Endothelial cell of umbilical vein (primary cell): ENCODE results near the gene RECK. TPM values are rescaled to one million over a fixed set of nuclear protein-coding genes. Genes with fewer than 3 reads are reported as not detected.

ENCODE experiments used
- BruUV-seq: library from RNA; stranded (reverse); fragments of 400-500 nt; replicated peaks from 2 replicates; lab custom pipeline; 2021; lab: Mats Ljungman, UMichigan
- CTCF ChIA-PET: fragments of 300-600, 350-600 bp; sonication (Branson Sonifier 250); formaldehyde crosslinking; loops from one replicate; lab custom pipeline; 2021; ENCODE audit warnings: antibody characterized with exemption, inconsistent platforms; lab: Charles Lee
- POLR2A ChIA-PET: fragments of 300-600, 350-600 bp; sonication (Branson Sonifier 250); formaldehyde crosslinking; loops from one replicate; lab custom pipeline; 2021; ENCODE audit warnings: antibody characterized with exemption, inconsistent platforms; lab: Charles Lee
- DNase-seq: peaks from one replicate; pipeline ENCODE4 v3.0.0-alpha.2; 2011; ENCODE audit warnings: low read depth, low spot score
- FAIRE-seq: peaks from 2 replicates; lab custom pipeline; 2011; peaks lifted over from hg19 to GRCh38; lab: Jason Lieb, UNC
- H2AFZ ChIP-seq: 2 replicates; pipeline ENCODE4 v1.6.0; 2012; ENCODE audit warnings: low read depth, low read length, control low read depth, inconsistent platforms
- H3K27ac ChIP-seq: 2 replicates; pipeline ENCODE4 v1.5.1; 2011; ENCODE audit warnings: low read depth, mild to moderate bottlenecking, control low read depth, low read length, moderate library complexity; ENCODE audit not compliant: insufficient read depth
- H3K27me3 ChIP-seq, 2 experiments: 2 replicates each; pipeline versions ENCODE4 v1.6.0 to v1.6.1; 2011; ENCODE audit warnings: low read length in 2 of 2, mixed read lengths in 1 of 2; ENCODE audit not compliant: control insufficient read depth in 2 of 2, insufficient read depth in 2 of 2
- H3K36me3 ChIP-seq, 2 experiments: 2 replicates in 1 of 2; 3 replicates in 1 of 2; pipeline ENCODE4 v1.5.1; 2011; ENCODE audit warnings: low read length in 2 of 2, mild to moderate bottlenecking in 1 of 2, moderate library complexity in 1 of 2; ENCODE audit not compliant: control insufficient read depth in 2 of 2, insufficient read depth in 2 of 2; ENCODE audit errors: extremely low read depth in 1 of 2
- H3K4me1 ChIP-seq: 3 replicates; pipeline ENCODE4 v1.5.1; 2011; ENCODE audit warnings: mild to moderate bottlenecking, low read length; ENCODE audit not compliant: control insufficient read depth, insufficient read depth; ENCODE audit errors: extremely low read depth
- H3K4me2 ChIP-seq: 2 replicates; pipeline ENCODE4 v1.6.1; 2011; ENCODE audit warnings: low read length, control low read depth, mixed read lengths; ENCODE audit not compliant: insufficient read depth
- H3K4me3 ChIP-seq, 3 experiments: fragments of 200-600 bp in 1 of 3; sonication (generic), shearing (Covaris generic) in 1 of 3; replicated peaks in 1 of 3; 2 replicates each; pipeline ENCODE4 v1.5.1; 2011 to 2016; ENCODE audit warnings: control low read depth in 3 of 3, low read length in 3 of 3, mild to moderate bottlenecking in 2 of 3, inconsistent platforms in 1 of 3, low read depth in 1 of 3, moderate library complexity in 1 of 3; ENCODE audit not compliant: insufficient read depth in 1 of 3
- H3K79me2 ChIP-seq: 2 replicates; pipeline ENCODE4 v1.6.0; 2012; ENCODE audit warnings: low read length, inconsistent platforms; ENCODE audit not compliant: control insufficient read depth, insufficient read depth
- H3K9ac ChIP-seq: replicated peaks from 2 replicates; pipeline ENCODE3; 2011; ENCODE audit warnings: low read length, control low read depth; ENCODE audit not compliant: insufficient read depth; ENCODE audit errors: extremely low read depth
- H3K9me1 ChIP-seq: replicated peaks from 3 replicates; pipeline ENCODE4 v1.6.0; 2011; ENCODE audit warnings: mild to moderate bottlenecking, low read length; ENCODE audit not compliant: control insufficient read depth, insufficient read depth; ENCODE audit errors: extremely low read depth
- H3K9me3 ChIP-seq: replicated peaks from 2 replicates; pipeline ENCODE4 v1.5.1; 2012; ENCODE audit warnings: low read length, inconsistent platforms; ENCODE audit not compliant: control insufficient read depth, insufficient read depth
- H4K20me1 ChIP-seq: replicated peaks from 2 replicates; pipeline ENCODE3; 2011; ENCODE audit warnings: mild to moderate bottlenecking, low read length; ENCODE audit not compliant: control insufficient read depth, insufficient read depth; ENCODE audit errors: extremely low read depth
- EZH2 ChIP-seq: IDR thresholded peaks from 2 replicates; pipeline ENCODE4 v1.6.1; 2012; ENCODE audit warnings: borderline replicate concordance, low read depth, mild to moderate bottlenecking, moderate library complexity, low read length, inconsistent platforms; ENCODE audit not compliant: severe bottlenecking
- FOS ChIP-seq: IDR thresholded peaks from 2 replicates; pipeline ENCODE4 v1.6.1; 2011; ENCODE audit warnings: mild to moderate bottlenecking, low read length, moderate library complexity, borderline replicate concordance; ENCODE audit not compliant: insufficient read depth
- GATA2 ChIP-seq: IDR thresholded peaks from 2 replicates; pipeline ENCODE4 v1.7.0; 2011; ENCODE audit warnings: low read depth, mild to moderate bottlenecking, moderate library complexity, mixed read lengths, low read length; ENCODE audit not compliant: insufficient read length, insufficient read depth
- JUN ChIP-seq: IDR thresholded peaks from 2 replicates; pipeline ENCODE4 v1.6.1; 2011; ENCODE audit warnings: borderline replicate concordance, low read depth; ENCODE audit not compliant: insufficient read length, insufficient read depth
- MYC ChIP-seq: IDR thresholded peaks from one replicate; pipeline ENCODE4 v1.6.1; 2011; ENCODE audit warnings: mild to moderate bottlenecking, low read depth, low read length
- POLR2A ChIP-seq: IDR thresholded peaks from 2 replicates; pipeline ENCODE4 v1.6.1; 2012; ENCODE audit warnings: low read depth, mild to moderate bottlenecking, control low read depth, low read length
- POLR2AphosphoS5 ChIP-seq: IDR thresholded peaks from 2 replicates; pipeline ENCODE4 v1.6.1; 2012; ENCODE audit warnings: low read depth, mild to moderate bottlenecking, control low read depth, low read length, moderate library complexity; ENCODE audit not compliant: insufficient read depth
- dilution Hi-C: fragments of 300-500 bp; cut with MboI; formaldehyde crosslinking; loops from one replicate; pipeline ENCODE4 v1.15.0; 2019; ENCODE audit warnings: low sequenced_read_pairs; ENCODE audit not compliant: extremely low pct_ligation_motif_present
- intact Hi-C: fragments of 100-400 bp; cut with micrococcal nuclease; formaldehyde crosslinking; loops from one replicate; pipeline ENCODE4 v1.10.0; 2022
- polyA plus RNA-seq, 4 experiments: library from polyadenylated mRNA; depleted of rRNA in 3 of 4; stranded (reverse) in 3 of 4; unstranded in 1 of 4; fragments of >200 nt; gene quantifications; 2 replicates each; pipeline versions ENCODE4 v1.2.1 to v1.2.3, GENCODE V29; 2011 to 2012; ENCODE audit warnings: missing spikeins in 1 of 4
- total RNA-seq: library from RNA; stranded (reverse); gene quantifications from 2 replicates; pipeline ENCODE4 v1.2.3, GENCODE V29; 2021
- TF ChIP-seq, protein P1 (sequence below): IDR thresholded peaks from 2 replicates; pipeline ENCODE4 v1.6.1; 2011; ENCODE audit not compliant: insufficient read depth, insufficient read length
- TF ChIP-seq, protein P2 (sequence below), 2 donors: IDR thresholded peaks; 1 replicate in 1 of 2; 2 replicates in 1 of 2; pipeline ENCODE4 v1.5.1; 2011; ENCODE audit warnings: low read length in 2 of 2, mild to moderate bottlenecking in 2 of 2, moderate library complexity in 2 of 2, control low read depth in 1 of 2, inconsistent platforms in 1 of 2, low read depth in 1 of 2; ENCODE audit not compliant: insufficient read depth in 1 of 2; ENCODE audit errors: extremely low read depth in 1 of 2

Gene RECK
- total and polyA plus RNA-seq, 2 donors (not counting 3 experiments of a cell fraction or from before 2014, with no cell fraction given) = 12.0 to 14.1 TPM

DNA sequence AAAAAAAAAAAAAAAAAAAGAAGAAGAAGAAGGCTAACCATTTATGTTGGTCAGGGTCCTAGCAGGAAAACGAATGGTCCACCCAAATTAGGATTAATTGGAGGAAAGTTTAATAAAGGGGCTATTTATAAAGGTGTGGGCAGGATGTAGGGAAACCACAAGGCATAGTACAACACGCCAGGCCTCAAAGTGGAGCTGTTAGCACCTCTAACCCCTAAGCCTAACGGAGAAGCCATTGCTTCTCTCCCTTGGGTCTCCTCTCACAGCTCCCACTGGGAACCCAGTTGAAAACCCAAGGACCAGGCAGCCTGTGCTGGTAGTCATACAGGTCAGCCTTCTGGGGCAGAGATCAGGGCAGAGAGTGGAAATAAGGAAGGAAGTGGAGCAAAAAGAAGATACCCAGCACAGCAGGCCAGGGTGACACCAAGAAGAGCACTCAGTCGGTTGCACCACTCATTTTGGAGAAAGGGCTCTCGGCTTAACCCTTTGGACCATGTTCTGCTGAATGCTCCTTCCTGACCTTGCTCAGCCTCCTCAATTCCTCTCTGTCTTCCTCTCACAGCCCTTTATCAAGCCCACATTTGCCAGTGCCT is 91.0 kb downstream of the RECK start:
- Histone ChIP-seq H2AFZ (no peak overlapping the region), H3K36me3 (no peaks in the 10 kb centered on the region), H3K9ac (no peak overlapping the region), H3K4me3 (no peak overlapping the region), H3K4me1 (no peaks in the 10 kb centered on the region), H3K27ac (no peak overlapping the region), H3K4me2 (no peak overlapping the region), H3K79me2 (no peaks in the 10 kb centered on the region), H3K9me1 (no peaks in the 10 kb centered on the region), H3K27me3 (no peaks in the 10 kb centered on the region), H3K9me3 (no peaks in the 10 kb centered on the region), H4K20me1 (no peaks in the 10 kb centered on the region)
- POLR2A ChIA-PET = no interaction called here
- dilution Hi-C loops = no loop called here
- no TSS peak for BruUV-seq
- CTCF ChIA-PET = no interaction called here
- FAIRE-seq (no peak), DNase-seq (no peak)
- intact Hi-C loops = no loop called here
- TF ChIP-seq EZH2 = no peak
- TF ChIP-seq, protein P1, sequence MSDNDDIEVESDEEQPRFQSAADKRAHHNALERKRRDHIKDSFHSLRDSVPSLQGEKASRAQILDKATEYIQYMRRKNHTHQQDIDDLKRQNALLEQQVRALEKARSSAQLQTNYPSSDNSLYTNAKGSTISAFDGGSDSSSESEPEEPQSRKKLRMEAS = no peak
- TF ChIP-seq JUN = no peak

DNA sequence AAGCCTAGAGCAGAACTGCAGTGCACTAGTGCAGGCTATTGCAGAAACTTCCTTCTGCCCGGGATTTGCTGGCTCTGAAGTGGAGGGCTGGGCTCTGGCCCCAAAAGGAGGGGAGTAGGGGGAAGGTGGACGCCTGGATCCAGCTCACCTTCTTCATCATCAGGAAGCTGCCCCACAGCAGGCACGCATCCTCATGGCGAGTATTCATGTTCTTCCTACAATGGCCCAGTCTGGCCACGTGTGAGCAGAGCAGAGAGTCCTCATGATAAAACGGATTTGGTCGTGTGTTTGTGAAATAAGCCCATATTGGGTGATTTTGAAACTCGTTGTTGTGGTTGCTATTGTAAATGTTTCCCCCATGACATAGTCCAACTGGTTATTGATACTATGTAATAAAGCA is 91.6 kb downstream of the RECK start:
- H3K4me3 ChIP-seq = no peak overlapping the region
- ChIA-PET CTCF (no interaction called here), POLR2A (no interaction called here)
- no peaks in the 10 kb centered on the region for H4K20me1 ChIP-seq
- no peaks in the 10 kb centered on the region for H3K36me3 ChIP-seq
- FAIRE-seq = no peak
- H3K4me1 ChIP-seq = no peaks in the 10 kb centered on the region
- no peaks in the 10 kb centered on the region for H3K27me3 ChIP-seq
- no peak overlapping the region for H3K4me2 ChIP-seq
- H3K9ac ChIP-seq = no peak overlapping the region
- no peak overlapping the region for H3K27ac ChIP-seq
- no peaks in the 10 kb centered on the region for H3K9me3 ChIP-seq
- TF ChIP-seq GATA2 (no peak), EZH2 (no peak), POLR2A (no peak), MYC (no peak), FOS (no peak), POLR2AphosphoS5 (no peak), JUN (no peak)
- TF ChIP-seq, protein P1 = no peak
- TF ChIP-seq, protein P2, sequence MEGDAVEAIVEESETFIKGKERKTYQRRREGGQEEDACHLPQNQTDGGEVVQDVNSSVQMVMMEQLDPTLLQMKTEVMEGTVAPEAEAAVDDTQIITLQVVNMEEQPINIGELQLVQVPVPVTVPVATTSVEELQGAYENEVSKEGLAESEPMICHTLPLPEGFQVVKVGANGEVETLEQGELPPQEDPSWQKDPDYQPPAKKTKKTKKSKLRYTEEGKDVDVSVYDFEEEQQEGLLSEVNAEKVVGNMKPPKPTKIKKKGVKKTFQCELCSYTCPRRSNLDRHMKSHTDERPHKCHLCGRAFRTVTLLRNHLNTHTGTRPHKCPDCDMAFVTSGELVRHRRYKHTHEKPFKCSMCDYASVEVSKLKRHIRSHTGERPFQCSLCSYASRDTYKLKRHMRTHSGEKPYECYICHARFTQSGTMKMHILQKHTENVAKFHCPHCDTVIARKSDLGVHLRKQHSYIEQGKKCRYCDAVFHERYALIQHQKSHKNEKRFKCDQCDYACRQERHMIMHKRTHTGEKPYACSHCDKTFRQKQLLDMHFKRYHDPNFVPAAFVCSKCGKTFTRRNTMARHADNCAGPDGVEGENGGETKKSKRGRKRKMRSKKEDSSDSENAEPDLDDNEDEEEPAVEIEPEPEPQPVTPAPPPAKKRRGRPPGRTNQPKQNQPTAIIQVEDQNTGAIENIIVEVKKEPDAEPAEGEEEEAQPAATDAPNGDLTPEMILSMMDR (IDR thresholded peaks at IDR 0.05; ENCODE audit: extremely low read depth in 1 of 2, insufficient read depth in 1 of 2, low read depth in 1 of 2, low read length in 2 of 2) = no peak
- no TSS peak for BruUV-seq
- no peaks in the 10 kb centered on the region for H3K9me1 ChIP-seq
- H2AFZ ChIP-seq = no peak overlapping the region
- dilution Hi-C loops (no loop called here), intact Hi-C loops (no loop called here)
- H3K79me2 ChIP-seq = no peaks in the 10 kb centered on the region
- DNase-seq = no peak
